Caki2 (cell line): ENCODE results near the gene SLC16A8. TPM values are rescaled to one million over a fixed set of nuclear protein-coding genes. Genes with fewer than 3 reads are reported as not detected.
A peak's percentile ranks its signal among the peaks of the same experiment; 100 is the strongest.

Experiments used
- DNase-seq: peaks from one replicate; pipeline ENCODE4 v3.0.0-alpha.2; 2015; ENCODE audit warnings: low read depth
- in situ Hi-C: cut with HindIII; loops from 2 replicates; pipeline ENCODE4 v1.10.0; 2016; ENCODE audit warnings: low sequenced_read_pairs, low pct_unique_long_range_greater_than_20kb, mixed read lengths
- total RNA-seq: library from RNA; depleted of rRNA; stranded (reverse); fragments of >200 nt; shearing (Covaris generic); gene quantifications from 2 replicates; pipeline ENCODE4 v1.2.3, GENCODE V29; 2014; ENCODE audit warnings: low replicate concordance

SLC16A8 gene
- total RNA-seq, 1 experiment from 2014 or later: not detected

GRCh38 chr22:38115423-38116205 is 31.6 kb upstream of the SLC16A8 start:
- DNase-seq: no peak
- in situ Hi-C loops: no loop called here

GRCh38 chr22:38114484-38115398 is 30.8 kb upstream of the SLC16A8 start:
- in situ Hi-C loops: no loop called here

GRCh38 chr22:38112381-38112780 is 28.4 kb upstream of the SLC16A8 start:
- no peak for DNase-seq
- in situ Hi-C loops: no loop called here

More at GRCh38 chr22:38114484-38115398, 30.8 kb upstream of the SLC16A8 start:
- peak; percentile 63 for DNase-seq

- DNase-seq: no peak
- in situ Hi-C loops: no loop called here
Observed at GRCh38 chr22:38111925-38112355, 28.0 kb upstream of the SLC16A8 start.

- in situ Hi-C loops: no loop called here
- DNase-seq: peak; percentile 87
Observed at GRCh38 chr22:38110863-38111852, 27.2 kb upstream of the SLC16A8 start.

- in situ Hi-C loops: no loop called here
- peak; percentile 91 for DNase-seq
Observed at GRCh38 chr22:38110008-38110862, 26.3 kb upstream of the SLC16A8 start, which contains the start of gene BAIAP2L2. Gene BAIAP2L2 (minus strand): TSS chr22:38110684. CDS start chr22:38110525, 159 bp downstream.

GRCh38 chr22:38109371-38110001 is 25.5 kb upstream of the SLC16A8 start:
- DNase-seq: peak; percentile 18
- in situ Hi-C loops: no loop called here

- in situ Hi-C loops: no loop called here
- DNase-seq: no peak
Observed at GRCh38 chr22:38108561-38109319, 24.8 kb upstream of the SLC16A8 start.

GRCh38 chr22:38107692-38108515 is 23.9 kb upstream of the SLC16A8 start:
- in situ Hi-C loops: no loop called here
- no peak for DNase-seq

- DNase-seq: no peak
- in situ Hi-C loops: no loop called here
Observed at GRCh38 chr22:38106814-38107578, 23.0 kb upstream of the SLC16A8 start.

GRCh38 chr22:38104084-38104483 is 20.1 kb upstream of the SLC16A8 start:
- no peak for DNase-seq
- in situ Hi-C loops: no loop called here

- DNase-seq: no peak
- in situ Hi-C loops: no loop called here
Observed at GRCh38 chr22:38103641-38104040, 19.7 kb upstream of the SLC16A8 start.

- in situ Hi-C loops: no loop called here
- no peak for DNase-seq
Observed at GRCh38 chr22:38098410-38099249, 14.6 kb upstream of the SLC16A8 start.
